EL (cell line): ENCODE data around the gene TTYH3.
A peak's percentile ranks its signal among the peaks of the same experiment; 100 is the strongest.
"Not testable (repeated sequence)": the region's sequence is repeated elsewhere in the genome, so short reads cannot be mapped to it uniquely, and the experiment has no call there.

Experiments
- DNase-seq: peaks from one replicate; pipeline ENCODE4 v3.0.0-alpha.2; 2016

TTYH3 gene

DNA sequence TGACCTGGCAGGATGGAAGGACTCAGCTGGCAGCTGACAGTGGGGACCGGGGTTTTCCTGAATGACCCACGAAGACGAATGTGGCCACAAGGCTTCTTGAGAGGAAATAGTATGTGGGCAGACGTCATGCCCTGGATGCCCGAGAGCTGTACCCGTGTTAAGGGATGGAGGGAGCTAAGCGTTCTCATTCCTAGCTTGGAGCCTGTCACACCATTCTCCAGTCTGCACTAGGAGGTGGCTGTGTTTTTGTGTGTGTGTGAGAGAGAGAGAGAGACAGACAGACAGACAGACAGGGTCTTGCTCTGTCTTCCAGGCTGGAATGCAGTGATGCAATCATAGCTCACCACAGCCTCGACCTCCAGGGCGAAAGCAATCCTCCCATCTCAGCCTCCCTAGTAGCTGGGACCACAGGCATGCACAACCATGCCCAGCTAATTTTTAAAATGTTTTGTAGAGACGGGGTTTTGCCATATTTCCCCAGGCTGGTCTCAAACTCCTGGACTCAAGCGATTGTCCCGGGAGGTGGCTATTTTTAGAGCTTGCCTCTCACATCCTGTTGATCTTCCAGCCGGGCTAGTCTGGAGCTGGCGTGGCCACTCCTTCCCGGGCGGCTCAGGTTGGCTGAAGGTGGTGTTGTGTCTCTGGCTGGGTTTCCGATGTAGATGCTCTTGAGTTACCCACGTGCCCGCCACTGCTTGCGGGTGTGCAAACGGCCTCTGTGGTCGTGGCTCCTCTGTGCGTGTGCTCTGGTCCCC is 58.3 kb downstream of the TTYH3 start:
- DNase-seq = peak; percentile 78

DNA sequence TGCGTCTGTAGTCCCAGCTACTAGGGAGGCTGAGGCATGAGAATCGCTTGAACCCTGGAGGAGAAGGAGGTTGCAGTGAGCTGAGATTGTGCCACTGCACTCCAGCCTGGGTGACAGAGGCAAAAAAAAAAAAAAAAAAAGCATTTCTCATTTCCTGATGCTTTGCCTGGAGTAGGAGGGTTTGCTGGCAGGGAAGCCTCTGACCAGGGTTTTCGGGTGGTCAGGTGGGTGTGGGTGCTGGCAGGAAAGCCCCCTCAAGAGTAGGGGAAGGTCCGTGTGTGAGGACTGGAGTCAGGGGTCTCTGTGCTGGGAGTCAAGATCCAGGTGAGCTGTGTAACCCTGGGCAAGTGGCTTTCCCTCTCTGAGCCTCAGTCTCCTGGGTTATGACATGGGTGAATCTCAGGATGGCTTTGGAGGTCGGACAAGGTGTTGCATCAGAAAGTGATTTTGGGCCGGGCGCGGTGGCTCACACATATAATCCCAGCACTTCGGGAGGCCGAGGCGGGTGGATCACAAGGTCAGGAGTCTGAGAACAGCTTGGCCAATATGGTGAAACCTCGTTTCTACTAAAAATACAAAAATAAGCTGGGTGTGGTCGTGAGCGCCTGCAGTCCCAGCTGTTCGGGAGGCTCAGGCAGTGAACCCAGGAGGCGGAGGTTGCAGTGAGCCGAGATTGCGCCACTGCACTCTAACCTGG is 59.4 kb downstream of the TTYH3 start:
- no peak for DNase-seq

DNA sequence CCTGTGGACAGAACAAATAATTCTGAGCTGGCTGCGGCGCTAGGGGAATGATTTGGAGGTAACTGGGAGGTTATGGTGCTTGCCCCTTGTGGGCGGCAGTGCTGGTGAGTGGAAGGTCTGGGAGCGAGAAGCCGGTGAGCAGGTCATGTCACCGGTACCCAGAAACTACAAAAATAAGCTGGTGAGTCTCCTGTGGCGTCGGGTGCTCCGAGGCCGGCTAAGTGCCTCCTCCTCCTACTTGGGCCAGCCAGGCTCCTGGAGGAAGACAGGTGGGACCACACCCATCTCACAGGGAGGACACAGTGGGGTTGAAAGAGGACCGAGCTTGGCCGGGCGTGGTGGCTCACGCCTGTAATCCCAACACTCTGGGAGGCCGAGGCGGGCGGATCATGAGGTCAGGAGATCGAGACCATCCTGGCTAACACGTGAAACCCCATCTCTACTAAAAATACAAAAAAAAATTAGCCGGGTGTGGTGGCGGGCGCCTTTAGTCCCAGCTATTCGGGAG is 60.2 kb downstream of the TTYH3 start:
- DNase-seq = not testable (repeated sequence)

DNA sequence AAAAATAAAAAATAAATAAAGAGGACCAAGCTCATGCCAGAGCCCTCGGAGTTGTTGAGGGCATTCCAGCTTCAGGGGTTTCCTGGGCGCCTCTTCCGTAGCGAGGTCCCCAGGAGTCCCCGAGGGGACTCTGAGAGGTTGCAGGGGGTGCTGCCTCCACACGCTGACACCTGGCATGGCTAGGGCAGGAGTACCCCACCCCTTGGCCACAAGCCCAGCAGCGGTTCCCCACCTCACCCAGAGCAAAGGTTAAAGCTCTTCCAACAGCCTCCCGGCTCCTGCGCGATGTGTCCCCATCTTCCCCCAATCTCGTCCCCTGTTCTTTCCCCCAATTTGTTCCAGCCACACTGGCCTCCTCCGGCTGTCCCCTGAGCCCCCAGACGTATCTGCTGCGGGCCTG is 60.8 kb downstream of the TTYH3 start:
- no peak for DNase-seq

DNA sequence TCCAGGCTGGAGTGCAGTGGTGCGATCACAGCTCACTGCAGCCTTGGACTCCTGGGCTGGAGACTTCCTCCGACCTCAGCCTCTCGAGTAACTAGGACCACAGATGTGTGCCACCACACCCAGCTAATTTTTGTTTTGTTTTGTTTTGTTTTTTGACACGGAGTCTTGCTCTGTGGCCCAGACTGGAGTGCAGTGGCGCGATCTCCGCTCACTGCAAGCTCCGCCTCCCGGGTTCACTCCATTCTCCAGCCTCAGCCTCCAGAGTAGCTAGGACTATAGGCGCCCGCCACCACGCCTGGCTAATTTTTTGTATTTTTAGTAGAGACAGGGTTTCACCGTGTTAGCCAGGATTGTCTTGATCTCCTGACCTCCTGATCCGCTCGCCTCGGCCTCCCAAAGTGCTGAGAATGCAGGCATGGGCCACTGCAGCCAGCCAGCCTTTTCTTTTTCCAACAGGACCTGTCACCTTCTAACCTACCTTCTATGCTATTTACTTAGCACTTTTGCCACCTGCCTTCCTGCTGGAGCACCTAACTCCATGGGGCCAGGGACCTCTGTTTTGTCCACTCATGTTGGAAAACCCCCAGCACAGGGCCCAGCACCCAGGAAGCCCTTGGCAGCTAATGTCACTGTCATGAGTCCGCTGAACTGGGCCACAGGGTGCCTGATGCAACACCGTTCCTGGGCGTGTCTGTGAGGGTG is 61.8 kb downstream of the TTYH3 start:
- DNase-seq = not testable (repeated sequence)

- not testable (repeated sequence) for DNase-seq
Observed at GRCh38 chr7:2694122-2694436, 62.3 kb downstream of the TTYH3 start.

- no peak for DNase-seq
Observed at GRCh38 chr7:2698581-2699288, 66.9 kb downstream of the TTYH3 start.

GRCh38 chr7:2699289-2699620 is 67.5 kb downstream of the TTYH3 start:
- no peak for DNase-seq

DNA sequence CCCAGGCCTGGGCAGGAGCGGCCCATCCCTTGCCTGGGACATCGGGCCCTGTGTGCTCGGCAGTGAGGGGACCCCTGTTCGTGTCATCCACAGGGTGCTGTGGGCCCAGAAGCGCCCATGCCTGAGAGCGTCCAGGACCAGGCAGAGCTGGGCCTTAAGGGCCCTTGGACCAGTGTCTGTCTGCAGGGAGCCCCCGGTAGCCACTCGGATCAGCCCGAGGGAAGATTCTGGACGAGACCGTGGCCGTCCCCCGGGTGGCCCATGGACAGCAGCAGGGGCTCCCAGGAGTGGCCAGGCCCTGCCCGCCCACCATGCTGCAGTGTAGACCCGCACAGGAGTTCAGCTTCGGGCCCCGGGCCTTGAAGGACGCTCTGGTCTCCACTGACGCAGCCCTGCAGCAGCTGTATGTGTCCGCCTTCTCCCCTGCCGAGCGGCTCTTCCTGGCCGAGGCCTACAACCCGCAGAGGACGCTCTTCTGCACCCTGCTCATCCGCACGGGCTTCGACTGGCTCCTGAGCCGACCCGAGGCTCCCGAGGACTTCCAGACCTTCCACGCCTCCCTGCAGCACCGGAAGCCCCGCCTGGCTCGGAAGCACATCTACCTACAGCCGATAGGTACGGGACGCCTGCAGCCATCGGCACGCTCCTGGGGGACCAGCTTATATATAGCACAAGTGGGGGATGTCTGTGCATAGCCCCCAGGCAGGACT is 68.5 kb downstream of the TTYH3 start:
- DNase-seq = no peak

GRCh38 chr7:2701424-2701823 is 69.6 kb downstream of the TTYH3 start:
- DNase-seq = no peak

GRCh38 chr7:2701832-2702593 is 70.2 kb downstream of the TTYH3 start:
- DNase-seq = no peak

DNA sequence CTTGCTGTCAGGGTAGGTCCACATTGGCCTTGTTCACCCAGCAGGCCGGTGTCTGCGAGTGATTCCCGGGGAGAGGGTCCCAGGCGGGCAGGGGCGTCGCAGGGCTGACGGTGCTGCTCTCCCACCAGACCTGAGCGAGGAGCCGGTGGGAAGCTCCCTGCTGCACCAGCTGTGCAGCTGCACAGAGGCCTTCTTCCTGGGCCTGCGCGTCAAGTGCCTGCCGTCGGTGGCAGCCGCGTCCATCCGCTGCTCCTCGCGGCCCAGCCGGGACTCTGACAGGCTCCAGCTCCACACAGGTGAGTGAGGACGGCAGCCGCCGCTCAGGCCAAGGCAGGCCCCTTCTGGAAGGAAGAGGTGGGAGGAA is 70.8 kb downstream of the TTYH3 start:
- DNase-seq = no peak

- DNase-seq = no peak
Observed at GRCh38 chr7:2705371-2706096, 73.7 kb downstream of the TTYH3 start.

- no peak for DNase-seq
Observed at GRCh38 chr7:2706685-2707126, 74.9 kb downstream of the TTYH3 start.

DNA sequence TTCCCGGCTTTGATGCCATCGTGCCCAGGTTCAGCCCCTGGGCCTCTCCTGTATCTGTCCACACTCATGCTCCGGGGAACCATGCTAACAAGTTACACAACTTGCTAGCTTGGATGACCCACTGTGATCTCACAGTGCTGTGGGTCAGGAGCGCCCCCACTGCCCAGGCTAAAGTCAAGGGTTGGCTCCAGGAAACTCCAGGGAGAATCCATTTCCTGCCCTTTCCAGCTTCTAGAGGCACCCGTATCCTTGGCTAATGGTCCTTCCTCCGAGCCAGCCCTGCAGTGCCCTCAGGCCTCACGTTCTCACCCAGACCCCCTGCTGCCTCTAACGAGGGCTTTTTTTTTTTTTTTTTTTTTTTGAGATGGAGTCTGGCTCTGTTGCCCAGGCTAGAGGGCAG is 75.7 kb downstream of the TTYH3 start:
- no peak for DNase-seq

- DNase-seq = no peak
Observed at GRCh38 chr7:2708041-2708440, 76.3 kb downstream of the TTYH3 start.

- no peak for DNase-seq
Observed at GRCh38 chr7:2708547-2709310, 76.9 kb downstream of the TTYH3 start.

GRCh38 chr7:2709553-2710285 is 77.9 kb downstream of the TTYH3 start:
- DNase-seq = peak; percentile 37

DNA sequence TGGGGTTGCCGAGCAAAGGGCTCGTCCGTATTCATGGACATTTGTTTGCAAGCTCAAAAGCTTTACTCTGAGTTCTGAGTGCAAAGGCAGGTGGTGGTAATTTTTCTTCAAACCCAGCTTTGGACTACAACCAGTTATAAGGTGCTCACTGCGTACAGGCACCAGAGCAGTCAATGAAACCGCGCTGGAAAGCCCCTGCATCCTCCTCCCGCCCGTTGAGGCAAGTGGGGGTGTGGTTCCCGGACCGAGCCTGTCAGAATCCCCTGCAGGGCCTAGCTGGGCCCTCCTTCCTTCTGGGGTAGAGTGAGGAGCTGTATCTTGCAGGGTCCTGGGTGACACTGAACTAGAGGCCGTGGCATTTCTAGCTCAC is 78.5 kb downstream of the TTYH3 start:
- no peak for DNase-seq
